Measurements from ENCODE around the gene ZC3H12C.

ZC3H12C gene

GRCh38 chr11:110152199-110152598 lies 59.0 kb downstream of the ZC3H12C start:
- DNase-seq (ENCODE audit: low read depth in 2 of 2), result no peak

- no peak for DNase-seq (ENCODE audit: low read depth in 2 of 2)
Measured at GRCh38 chr11:110153474-110153873, 60.3 kb downstream of the ZC3H12C start.

- DNase-seq (ENCODE audit: low read depth in 2 of 2), result no peak
Measured at GRCh38 chr11:110156503-110156902, 63.3 kb downstream of the ZC3H12C start.

DNA sequence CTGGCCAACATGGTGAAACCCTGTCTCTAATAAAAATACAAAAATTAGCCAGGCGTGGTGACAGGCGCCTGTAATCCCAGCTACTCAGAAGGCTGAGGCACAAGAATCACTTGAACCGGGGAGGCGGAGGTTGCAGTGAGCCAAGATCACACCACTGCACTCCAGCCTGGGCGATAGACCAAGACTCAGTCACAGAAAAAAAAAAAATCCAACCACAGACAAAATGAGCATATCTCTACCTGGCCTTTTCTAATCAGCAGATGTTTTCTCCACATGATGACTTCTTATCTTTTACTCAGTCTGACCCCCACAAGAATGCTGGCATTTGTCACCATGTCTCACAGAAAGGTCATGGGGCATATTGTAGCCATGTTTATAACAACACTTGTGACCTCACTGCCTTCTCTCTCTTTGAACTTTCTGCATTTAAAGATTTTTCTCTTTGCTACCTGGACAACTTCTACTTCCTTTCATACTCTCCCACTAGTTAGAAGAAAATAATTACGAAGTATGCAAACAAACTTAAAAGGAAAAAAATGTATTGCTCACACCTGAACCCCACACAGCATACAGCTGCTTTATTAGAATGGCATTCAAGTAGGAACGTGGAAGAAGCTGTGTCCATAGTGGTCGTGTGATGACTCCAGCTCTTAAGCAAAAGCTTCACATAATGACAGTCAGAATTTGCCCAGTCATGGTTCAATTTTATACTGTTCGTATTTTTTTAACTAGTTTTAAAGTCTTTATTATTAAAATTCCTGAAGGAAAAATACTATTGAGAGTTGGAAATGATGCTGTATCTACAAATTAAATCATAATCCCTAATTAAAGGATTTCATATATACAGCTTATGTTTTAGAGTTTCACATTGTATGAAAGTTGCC lies 65.4 kb downstream of the ZC3H12C start:
- no peak for DNase-seq (ENCODE audit: low read depth in 2 of 2)

- no peak for DNase-seq (ENCODE audit: low read depth in 2 of 2)
Measured at GRCh38 chr11:110159476-110159875, 66.3 kb downstream of the ZC3H12C start.

DNA sequence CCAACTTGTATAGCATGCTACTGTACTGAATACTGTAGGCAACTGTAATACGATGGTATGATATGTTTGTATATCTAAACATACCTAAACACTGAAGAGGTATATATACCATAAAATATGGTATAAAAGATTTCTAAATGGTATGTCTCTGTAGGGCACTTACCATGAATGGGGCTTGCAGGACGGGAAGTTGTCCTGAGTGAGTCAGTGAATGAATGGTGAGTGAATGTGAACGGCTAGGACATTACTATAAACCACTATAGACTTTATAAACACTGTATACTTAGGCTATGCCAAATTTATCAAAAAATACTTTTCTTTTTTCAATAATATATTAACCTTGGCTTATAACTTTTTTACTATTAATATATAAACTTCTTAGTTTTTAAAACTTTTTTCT lies 66.8 kb downstream of the ZC3H12C start:
- DNase-seq (ENCODE audit: low read depth in 2 of 2), result no peak

- DNase-seq (ENCODE audit: low read depth in 2 of 2), result no peak
Measured at GRCh38 chr11:110160437-110160836, 67.2 kb downstream of the ZC3H12C start.

DNA sequence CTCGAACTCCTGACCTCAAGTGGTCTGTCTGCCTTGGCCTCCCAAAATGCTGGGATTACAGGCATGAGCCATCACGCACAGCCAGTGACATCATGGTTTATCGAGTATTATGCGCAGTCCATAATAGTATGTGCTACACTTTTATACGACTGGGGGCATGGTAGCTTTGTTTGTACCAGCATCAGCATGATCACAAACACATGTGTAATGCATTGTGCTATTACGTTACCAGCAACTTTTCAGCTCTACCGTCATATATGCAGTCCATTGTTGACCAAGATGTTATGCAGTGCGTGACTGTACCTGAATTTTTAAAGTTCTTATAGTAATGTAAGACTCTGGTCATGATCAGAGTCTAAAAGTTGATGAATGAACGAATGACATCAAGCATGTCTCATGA lies 67.9 kb downstream of the ZC3H12C start:
- DNase-seq (ENCODE audit: low read depth in 2 of 2), result no peak

- no peak for DNase-seq (ENCODE audit: low read depth in 2 of 2)
Measured at GRCh38 chr11:110162216-110162615, 69.0 kb downstream of the ZC3H12C start.

- DNase-seq (ENCODE audit: low read depth in 2 of 2), result no peak
Measured at GRCh38 chr11:110165039-110165925, 72.1 kb downstream of the ZC3H12C start.

DNA sequence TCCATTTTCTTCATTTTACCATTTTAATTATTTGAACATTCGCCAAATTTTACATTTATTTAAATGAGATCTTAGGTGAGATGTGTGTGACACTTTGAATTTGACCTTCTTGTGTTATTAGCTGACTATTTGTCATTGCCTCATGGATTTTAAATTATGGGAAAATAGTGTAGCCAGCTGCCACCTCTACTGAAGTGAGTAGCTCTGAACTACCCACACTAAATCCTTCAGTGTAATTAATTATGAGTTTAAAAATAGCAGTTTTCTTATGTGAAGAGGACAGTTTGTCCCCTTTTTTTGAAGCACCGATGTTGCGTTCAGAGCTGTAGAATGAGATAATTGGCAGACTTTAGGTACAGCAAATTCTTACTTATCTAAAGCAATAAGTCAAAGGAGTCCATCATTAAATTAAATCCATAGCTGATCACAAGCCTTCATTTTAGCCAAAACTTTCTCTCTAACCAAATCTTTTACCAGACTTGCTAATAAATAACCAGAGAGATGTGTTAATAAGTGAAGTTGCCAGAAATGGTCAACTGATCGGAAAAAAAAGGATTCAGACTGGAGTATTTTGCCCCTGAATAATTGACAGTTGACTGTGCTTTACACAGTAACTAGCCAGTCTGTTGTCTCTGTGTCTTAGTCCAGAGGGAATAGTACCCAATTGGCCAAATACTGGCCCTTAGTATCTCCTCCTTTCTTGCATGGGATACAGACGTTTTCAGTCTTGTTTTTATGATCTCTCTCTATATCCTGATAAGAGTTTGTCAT lies 75.0 kb downstream of the ZC3H12C start:
- DNase-seq (ENCODE audit: low read depth in 2 of 2), result no peak

- no peak for DNase-seq (ENCODE audit: low read depth in 2 of 2)
Measured at GRCh38 chr11:110169738-110170137, 76.5 kb downstream of the ZC3H12C start.

DNA sequence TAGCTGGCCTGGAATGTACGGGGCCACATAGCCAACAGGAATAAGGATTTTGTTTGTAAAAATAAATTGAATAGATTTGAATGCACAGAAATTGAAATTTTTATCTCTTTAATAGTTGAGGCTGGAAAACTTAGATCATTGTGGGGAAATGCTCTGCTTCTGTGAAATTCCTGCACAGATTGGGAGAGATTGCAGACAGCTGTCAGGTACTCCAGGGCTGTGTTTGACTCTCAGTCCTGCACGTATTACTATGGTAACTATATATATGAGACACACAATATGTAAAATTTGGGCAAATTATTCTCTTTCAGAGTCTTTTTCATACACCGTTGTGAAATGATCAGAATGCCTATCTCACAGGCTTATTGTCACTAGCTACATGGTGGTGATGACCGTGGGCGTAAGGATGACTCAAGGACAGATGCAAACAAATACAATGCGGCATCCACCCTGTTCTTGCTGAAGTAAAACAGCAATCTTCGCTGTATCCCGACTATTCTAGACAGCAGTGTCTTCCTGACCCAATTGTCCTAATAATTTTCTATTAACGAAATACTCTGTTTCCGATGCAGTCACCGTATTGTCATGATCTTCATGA lies 79.4 kb downstream of the ZC3H12C start:
- DNase-seq (ENCODE audit: low read depth in 2 of 2), result no peak

GRCh38 chr11:110173811-110174644 lies 80.8 kb downstream of the ZC3H12C start:
- peak; percentile 56 to 66 for DNase-seq (ENCODE audit: low read depth in 2 of 2)

DNA sequence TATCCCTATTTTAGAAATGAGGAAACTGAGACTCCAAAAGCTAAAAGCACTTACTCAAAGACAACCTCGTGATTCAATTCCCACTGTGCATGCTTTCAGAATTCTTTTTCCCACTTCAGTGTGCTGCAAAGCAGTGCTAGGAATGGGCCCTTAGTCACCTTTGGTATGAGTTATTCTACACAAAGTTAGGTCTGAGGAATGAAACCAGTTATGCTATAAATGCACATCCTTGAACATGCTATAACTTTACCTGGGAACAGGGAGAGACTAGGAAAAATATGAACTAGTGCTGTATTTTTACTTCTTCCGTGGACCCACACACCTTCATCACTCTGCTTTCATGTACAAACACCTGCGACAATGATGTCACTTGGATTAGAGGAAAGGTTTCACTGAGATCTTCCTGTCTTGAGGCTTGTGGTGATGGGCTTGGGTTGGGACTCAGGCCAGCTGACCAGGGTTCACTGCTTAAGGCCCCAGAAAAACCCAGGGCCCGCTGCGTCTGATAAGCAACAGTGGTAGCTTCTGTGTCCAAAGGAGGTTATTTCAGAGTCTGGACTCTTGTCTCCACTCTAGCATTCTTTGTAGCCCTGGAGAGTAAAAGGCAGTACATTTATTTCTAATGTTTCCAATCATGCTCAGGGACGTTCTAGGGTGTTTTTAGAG lies 81.6 kb downstream of the ZC3H12C start:
- DNase-seq (ENCODE audit: low read depth in 2 of 2), result no peak

DNA sequence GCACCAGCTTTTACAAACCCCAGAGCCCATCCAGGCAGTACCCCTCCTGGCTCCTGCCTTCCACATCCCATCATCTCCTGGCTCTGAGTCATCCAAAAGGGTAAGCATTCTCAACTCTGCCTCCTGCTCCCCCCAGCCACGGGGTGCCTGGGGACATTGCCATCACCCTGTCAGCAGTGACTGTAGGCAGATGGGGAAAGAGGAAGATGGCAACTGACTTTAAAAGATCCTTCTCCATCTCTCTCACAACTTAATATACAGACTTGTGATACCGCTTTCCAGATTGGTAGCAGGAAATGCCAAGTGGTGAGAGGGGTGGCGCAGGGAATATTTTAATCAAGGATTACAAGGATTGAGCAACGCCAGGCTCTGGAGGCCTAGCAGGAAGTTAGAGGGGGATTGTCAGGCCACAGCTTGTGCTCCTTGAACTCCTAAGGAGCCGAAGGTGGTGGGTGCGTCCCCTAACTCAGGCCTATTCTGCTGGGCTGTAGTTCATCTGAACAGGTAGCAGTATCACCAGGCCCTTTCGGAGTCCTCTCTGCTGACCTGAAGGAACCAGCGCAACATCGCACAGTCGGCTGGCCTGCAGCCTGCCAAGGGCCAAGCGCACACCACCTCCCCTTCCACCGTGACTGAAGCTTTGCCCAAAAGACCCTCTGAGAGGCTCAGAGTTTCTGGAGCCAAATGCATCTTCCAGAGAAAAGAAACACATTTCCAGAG lies 83.3 kb downstream of the ZC3H12C start:
- no peak for DNase-seq (ENCODE audit: low read depth in 2 of 2)

DNA sequence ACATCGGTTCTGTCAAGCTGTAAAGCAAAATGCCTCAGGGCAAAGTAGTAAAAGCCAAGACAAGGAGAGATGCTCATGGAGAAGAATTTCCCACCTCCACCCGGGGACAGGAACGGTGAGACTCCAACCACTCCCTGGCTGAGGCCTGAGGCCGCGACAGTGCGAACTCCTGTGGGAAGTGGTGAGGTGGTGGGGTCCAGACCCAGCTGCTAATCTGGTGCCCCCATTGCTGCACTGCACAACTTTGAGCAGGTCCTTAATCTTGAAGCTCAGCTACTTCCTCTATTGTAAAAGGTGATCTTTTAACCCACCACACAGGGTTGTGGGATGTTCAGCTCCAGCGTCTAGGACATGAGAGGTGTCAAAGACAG lies 83.9 kb downstream of the ZC3H12C start:
- DNase-seq (ENCODE audit: low read depth in 2 of 2), result no peak

GRCh38 chr11:110179064-110179463 lies 85.9 kb downstream of the ZC3H12C start:
- DNase-seq (ENCODE audit: low read depth in 2 of 2), result no peak

DNA sequence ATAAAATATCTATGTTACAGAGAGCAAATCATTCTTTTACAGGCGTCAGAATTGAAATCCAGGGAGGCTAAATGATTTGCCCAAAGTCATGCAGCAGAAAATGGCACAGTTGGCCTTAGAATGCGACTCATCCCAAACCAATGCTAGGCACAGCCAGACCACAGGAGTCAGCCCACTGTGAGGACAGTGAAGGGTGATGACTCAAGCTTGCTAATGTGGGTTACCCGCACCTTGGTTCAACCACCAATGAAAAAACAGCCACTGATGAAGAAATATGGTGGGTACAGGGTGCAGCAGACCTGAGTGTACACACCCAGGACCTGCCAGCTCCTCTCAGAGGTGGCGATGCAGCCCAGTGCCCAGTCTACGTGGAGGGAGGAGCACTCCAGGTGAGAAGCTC lies 89.7 kb downstream of the ZC3H12C start:
- no peak for DNase-seq (ENCODE audit: low read depth in 2 of 2)

DNA sequence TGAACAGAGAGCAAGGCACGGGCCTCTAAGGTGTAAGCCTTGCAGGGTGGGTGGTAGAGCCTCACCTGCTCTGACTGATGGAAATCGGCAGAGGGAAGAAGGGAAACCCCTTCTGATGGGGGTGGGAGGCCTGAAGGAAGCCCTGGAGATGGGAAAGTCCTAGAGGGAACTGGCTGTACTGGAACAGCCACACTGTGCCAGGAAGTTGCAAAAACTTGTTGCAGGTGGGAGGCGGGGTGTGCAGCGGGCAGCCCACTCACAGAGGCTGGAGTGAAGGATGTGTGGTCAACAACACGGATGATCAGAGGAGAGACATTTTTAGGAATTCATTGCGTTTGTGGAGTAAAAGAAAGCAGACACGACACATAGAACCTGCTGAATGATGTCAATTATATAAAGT lies 91.3 kb downstream of the ZC3H12C start:
- no peak for DNase-seq (ENCODE audit: low read depth in 2 of 2)

Data from stimulated activated CD4-positive, alpha-beta T cell treated with anti-CD3 and anti-CD28 coated beads, Interleukin-4, amount 100 ng/mL, for 48 hours (primary cell).